IMR-90 (cell line): ENCODE data around the gene KDM1A. TPM values are rescaled to one million over a fixed set of nuclear protein-coding genes. Genes with fewer than 3 reads are reported as not detected.

Source experiments
- ATAC-seq: fragments of 200-7000 bp; cut with Tn5 transposase; 2 replicates; pipeline ENCODE4 v1.9.1; 2020; ENCODE audit warnings: low read depth, mild to moderate bottlenecking, moderate library complexity
- BruUV-seq: library from RNA; stranded (reverse); fragments of 400-500 nt; replicated peaks from 2 replicates; lab custom pipeline; 2021; lab: Mats Ljungman, UMichigan
- CTCF ChIA-PET: fragments of 300-600 bp; formaldehyde crosslinking; extraction: SDS; loops from one replicate; lab custom pipeline; 2021; ENCODE audit warnings: antibody characterized with exemption; lab: Yijun Ruan, JAX
- POLR2A ChIA-PET: fragments of 300-600 bp; sonication (Branson Sonifier 250); formaldehyde crosslinking; loops from one replicate; lab custom pipeline; 2022; ENCODE audit warnings: antibody characterized with exemption; ENCODE audit not compliant: unreplicated experiment; lab: Charles Lee
- DNase-seq: peaks from one replicate; pipeline ENCODE4 v3.0.0; 2013
- H2AFZ ChIP-seq: replicated peaks from 2 replicates; pipeline ENCODE3; 2013; ENCODE audit warnings: low read length, mild to moderate bottlenecking; ENCODE audit not compliant: poor library complexity
- H2AK5ac ChIP-seq: 2 replicates; pipeline ENCODE4 v1.6.1; 2013; ENCODE audit warnings: low read depth, low read length, inconsistent platforms
- H2AK9ac ChIP-seq: replicated peaks from 2 replicates; pipeline ENCODE3; 2013; ENCODE audit warnings: mild to moderate bottlenecking, low read depth, low read length, moderate library complexity; ENCODE audit not compliant: poor library complexity
- H2BK120ac ChIP-seq: 2 replicates; pipeline ENCODE4 v1.6.1; 2013; ENCODE audit warnings: low read depth, low read length, inconsistent platforms
- H2BK15ac ChIP-seq: 3 replicates; pipeline ENCODE4 v1.6.1; 2013; ENCODE audit warnings: low read depth, low read length, inconsistent platforms
- H2BK20ac ChIP-seq: 2 replicates; pipeline ENCODE4 v1.6.1; 2013; ENCODE audit warnings: low read depth, mild to moderate bottlenecking, inconsistent platforms, low read length, moderate library complexity
- H2BK5ac ChIP-seq: 2 replicates; pipeline ENCODE4 v1.6.1; 2013; ENCODE audit warnings: mild to moderate bottlenecking, low read depth, low read length, inconsistent platforms; ENCODE audit not compliant: poor library complexity, severe bottlenecking
- H3K14ac ChIP-seq: replicated peaks from 2 replicates; pipeline ENCODE4 v1.6.1; 2013; ENCODE audit warnings: low read depth, low read length, inconsistent platforms
- H3K18ac ChIP-seq: 2 replicates; pipeline ENCODE4 v1.6.1; 2013; ENCODE audit warnings: low read depth, low read length, control low read depth
- H3K23ac ChIP-seq: 2 replicates; pipeline ENCODE4 v1.6.1; 2013; ENCODE audit warnings: low read depth, low read length, inconsistent platforms
- H3K27ac ChIP-seq: 2 replicates; pipeline ENCODE4 v1.5.1; 2013; ENCODE audit warnings: mild to moderate bottlenecking, control low read depth, low read length; ENCODE audit not compliant: insufficient read depth
- H3K27me3 ChIP-seq: 2 replicates; pipeline ENCODE4 v1.6.1; 2013; ENCODE audit warnings: low read length; ENCODE audit not compliant: control insufficient read depth, insufficient read depth
- H3K36me3 ChIP-seq: 2 replicates; pipeline ENCODE4 v1.6.1; 2013; ENCODE audit warnings: low read length, mixed read lengths; ENCODE audit not compliant: control insufficient read depth, insufficient read depth
- H3K4ac ChIP-seq: 2 replicates; pipeline ENCODE4 v1.6.1; 2013; ENCODE audit warnings: low read depth, low read length, inconsistent platforms
- H3K4me1 ChIP-seq: 2 replicates; pipeline ENCODE4 v1.6.1; 2013; ENCODE audit warnings: low read length, mixed read lengths; ENCODE audit not compliant: control insufficient read depth, insufficient read depth
- H3K4me2 ChIP-seq: 2 replicates; pipeline ENCODE4 v1.6.1; 2013; ENCODE audit warnings: low read depth, mild to moderate bottlenecking, control low read depth, low read length, moderate library complexity
- H3K4me3 ChIP-seq: 2 replicates; pipeline ENCODE4 v1.5.1; 2013; ENCODE audit warnings: low read depth, mild to moderate bottlenecking, control low read depth, low read length, moderate library complexity; ENCODE audit not compliant: insufficient read depth
- H3K56ac ChIP-seq: 2 replicates; pipeline ENCODE4 v1.6.1; 2013; ENCODE audit warnings: low read length, inconsistent platforms; ENCODE audit not compliant: insufficient read depth; ENCODE audit errors: extremely low read depth
- H3K79me1 ChIP-seq, 2 experiments: 2 replicates each; pipeline ENCODE4 v1.6.1; 2013; ENCODE audit warnings: low read length in 2 of 2, inconsistent platforms in 1 of 2, low read depth in 1 of 2
- H3K9ac ChIP-seq: 2 replicates; pipeline ENCODE4 v1.6.1; 2013; ENCODE audit warnings: low read depth, low read length, control low read depth
- H3K9me1 ChIP-seq: 2 replicates; pipeline ENCODE4 v1.6.1; 2013; ENCODE audit warnings: low read length, inconsistent platforms; ENCODE audit not compliant: insufficient read depth
- H3K9me3 ChIP-seq: 2 replicates; pipeline ENCODE4 v1.6.1; 2013; ENCODE audit warnings: low read length; ENCODE audit not compliant: control insufficient read depth, insufficient read depth
- H4K20me1 ChIP-seq: 2 replicates; pipeline ENCODE4 v1.6.1; 2013; ENCODE audit warnings: low read length, inconsistent platforms; ENCODE audit not compliant: insufficient read depth
- H4K5ac ChIP-seq: 2 replicates; pipeline ENCODE4 v1.6.1; 2013; ENCODE audit warnings: mild to moderate bottlenecking, low read depth, low read length, control low read depth
- H4K8ac ChIP-seq, 2 experiments: 2 replicates each; pipeline ENCODE4 v1.6.1; 2013; ENCODE audit warnings: low read depth in 2 of 2, low read length in 2 of 2, control low read depth in 1 of 2, inconsistent platforms in 1 of 2
- H4K91ac ChIP-seq: 2 replicates; pipeline ENCODE4 v1.6.1; 2013; ENCODE audit warnings: low read depth, low read length, inconsistent platforms; ENCODE audit not compliant: insufficient read depth
- CEBPB ChIP-seq: IDR thresholded peaks from 2 replicates; pipeline ENCODE4 v1.6.1; 2012; ENCODE audit warnings: low read depth, low read length, improper control_type of control experiment
- FOS ChIP-seq: fragments of 150-350 bp; IDR thresholded peaks from 2 replicates; pipeline ENCODE4 v1.6.1; 2016; ENCODE audit warnings: low read depth, low read length
- NFE2L2 ChIP-seq: fragments of 150-350 bp; IDR thresholded peaks from 2 replicates; pipeline ENCODE4 v1.6.1; 2016; ENCODE audit warnings: low read depth, mild to moderate bottlenecking, low read length
- SMC3 ChIP-seq: fragments of 150-350 bp; IDR thresholded peaks from 2 replicates; pipeline ENCODE4 v1.6.1; 2016; ENCODE audit warnings: low read depth, mild to moderate bottlenecking, antibody characterized with exemption, low read length, moderate library complexity
- WGBS, 2 experiments: methylation state at CpG; one replicate each; pipeline versions ENCODE4 v1.1.5 to v1.1.7; 2013; ENCODE audit warnings: missing lambda C conversion rate in 2 of 2; ENCODE audit not compliant: insufficient read length in 1 of 2; ENCODE audit errors: extremely low coverage in 2 of 2; 5-methylcytosine and 5-hydroxymethylcytosine counted together
- dilution Hi-C: fragments of 300-500 bp; cut with HindIII; formaldehyde crosslinking; loops from one replicate; pipeline ENCODE4 v1.14.3; 2018; ENCODE audit warnings: low sequenced_read_pairs; ENCODE audit not compliant: unreplicated experiment
- in situ Hi-C: fragments of 300-500 bp; cut with MboI; formaldehyde crosslinking; loops from 3 replicates; pipeline ENCODE4 v1.14.3; 2019; ENCODE audit warnings: low sequenced_read_pairs, inconsistent platforms, mixed read lengths
- intact Hi-C: fragments of 100-400 bp; cut with micrococcal nuclease; formaldehyde crosslinking; loops from 2 replicates; pipeline ENCODE4 v1.10.0; 2022
- polyA plus RNA-seq, 3 experiments: library from polyadenylated mRNA; depleted of rRNA; stranded (reverse); fragments of >200 nt; gene quantifications; 2 replicates each; pipeline ENCODE4 v1.2.3, GENCODE V29; 2012; ENCODE audit warnings: low replicate concordance in 1 of 3
- total RNA-seq: library from RNA; depleted of rRNA; stranded (reverse); fragments of >200 nt; gene quantifications from 2 replicates; pipeline ENCODE4 v1.2.3, GENCODE V29; 2012

Gene KDM1A
- total and polyA plus RNA-seq, 2 of the 4 experiments (the other 2 are of a cell fraction) = 58.7 to 104 TPM

DNA sequence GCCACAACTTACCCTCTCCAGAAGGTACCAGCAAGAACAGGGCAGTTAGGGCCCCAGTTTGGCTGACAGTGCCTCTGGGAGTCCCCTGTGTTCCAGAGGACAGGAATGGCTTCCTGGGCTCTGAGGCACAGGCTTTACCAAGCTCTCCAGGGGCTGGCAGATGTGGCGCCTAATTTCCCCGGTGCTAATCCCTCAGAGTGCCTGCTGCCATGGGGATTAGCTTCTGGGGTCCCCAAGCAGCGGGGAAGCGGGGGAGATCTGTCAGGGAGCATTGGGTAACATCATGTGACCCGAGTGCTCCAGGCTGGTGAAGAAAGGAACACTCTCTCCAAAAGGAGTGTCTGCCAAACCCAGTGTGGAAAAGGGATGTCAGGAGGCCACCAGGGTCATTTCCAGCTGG is 46.5 kb upstream of the KDM1A start, which contains the start of gene LACTBL1:
Gene LACTBL1, minus strand, starts transcription at position 107 of the 400 bp plus-strand sequence. CDS start 550 bp downstream, outside the sequence.
- no peak for ATAC-seq
- in situ Hi-C loops = loop anchor here (10.0 kb wide), 1 partner anchor 562 kb away; the partner anchor contains the start of gene E2F2

More for the DNA sequence above, 46.5 kb upstream of the KDM1A start, which contains the start of gene LACTBL1:
- H4K91ac ChIP-seq = no peak within 1 kb of the TSS
- no peaks in the 10 kb centered on the region for H3K36me3 ChIP-seq
- intact Hi-C loops = loop anchor here (10.0 kb wide), 1 partner anchor 662 kb away; no protein-coding TSS in a partner anchor
- dilution Hi-C loops = no loop called here
- no peaks in the 10 kb centered on the region for H3K79me1 ChIP-seq
- H3K56ac ChIP-seq = no peak within 1 kb of the TSS
- 0 out of 2 replicates have a peak, but pooled peaks cover 3% of the 10 kb centered on the region for H4K20me1 ChIP-seq
- no peak within 1 kb of the TSS for H3K18ac ChIP-seq
- no peak within 1 kb of the TSS for H3K14ac ChIP-seq
- no peak within 1 kb of the TSS for H2BK120ac ChIP-seq
- no peak within 1 kb of the TSS for H3K23ac ChIP-seq
- ChIA-PET CTCF (interaction anchor here (0.7 kb wide), 1 partner anchor 211 kb away, joined by 3 read pairs; no protein-coding TSS in a partner anchor), POLR2A (no interaction called here)
- no peak within 1 kb of the TSS for H2AK9ac ChIP-seq
- H3K4me2 ChIP-seq = no peak within 1 kb of the TSS
- no peak for DNase-seq
- no TSS peak for BruUV-seq
- H2AK5ac ChIP-seq = no peak within 1 kb of the TSS
- TF ChIP-seq NFE2L2 = no peak
- TF ChIP-seq FOS = no peak
- no peak for TF ChIP-seq CEBPB
- no peak for TF ChIP-seq SMC3
- H3K27me3 ChIP-seq = peaks cover 48% of the 10 kb centered on the region
- H2BK15ac ChIP-seq = no peak within 1 kb of the TSS
- no peak within 1 kb of the TSS for H2BK5ac ChIP-seq
- peaks cover 2% of the 10 kb centered on the region; the same call in 1 of the 2 replicates for H3K4me1 ChIP-seq
- no peak within 1 kb of the TSS for H2BK20ac ChIP-seq
- 73% methylated on average over 5 of the region's 5 CpGs; no CpG with 5 or more reads in 1 of the 2 experiments for WGBS, 2 experiments
- H3K27ac ChIP-seq = no peak within 1 kb of the TSS
- no peaks in the 10 kb centered on the region for H3K9me3 ChIP-seq
- no peak within 1 kb of the TSS for H4K5ac ChIP-seq
- no peak within 1 kb of the TSS for H4K8ac ChIP-seq
- H2AFZ ChIP-seq = no peak within 1 kb of the TSS
- no peak within 1 kb of the TSS for H3K4ac ChIP-seq
- no peaks in the 10 kb centered on the region for H3K9me1 ChIP-seq
- no peak within 1 kb of the TSS for H3K4me3 ChIP-seq
- H3K9ac ChIP-seq = no peak within 1 kb of the TSS
